Muscle of leg (tissue), 11 donors: ENCODE results near the gene HSPA12B. TPM values are rescaled to one million over a fixed set of nuclear protein-coding genes. Genes with fewer than 3 reads are reported as not detected.
A peak's percentile ranks its signal among the peaks of the same experiment; 100 is the strongest.

Experiments used
- DNase-seq: peaks from one replicate; pipeline ENCODE4 v3.0.0; 2013
- H3K27ac ChIP-seq: one replicate; pipeline ENCODE4 v1.5.1; 2013; ENCODE audit warnings: mild to moderate bottlenecking, low read length, control low read depth
- H3K27me3 ChIP-seq: one replicate; pipeline ENCODE4 v1.6.1; 2013; ENCODE audit warnings: low read length; ENCODE audit not compliant: control insufficient read depth, insufficient read depth
- H3K36me3 ChIP-seq: one replicate; pipeline ENCODE4 v1.6.1; 2013; ENCODE audit warnings: low read length; ENCODE audit not compliant: control insufficient read depth, insufficient read depth
- H3K4me1 ChIP-seq: one replicate; pipeline ENCODE4 v1.6.1; 2013; ENCODE audit warnings: low read length; ENCODE audit not compliant: control insufficient read depth, insufficient read depth
- H3K4me3 ChIP-seq: one replicate; pipeline ENCODE4 v1.5.1; 2013; ENCODE audit warnings: low read length, control low read depth
- H3K9me3 ChIP-seq: replicated peaks from 2 replicates; pipeline ENCODE4 v1.6.1; 2013; ENCODE audit warnings: low read depth, low read length; ENCODE audit not compliant: control insufficient read depth
- WGBS: methylation state at CpG from one replicate; pipeline ENCODE4 v1.1.5; 2013; ENCODE audit warnings: missing lambda C conversion rate; ENCODE audit not compliant: insufficient coverage; 5-methylcytosine and 5-hydroxymethylcytosine counted together
- polyA plus RNA-seq, 8 donors: library from polyadenylated mRNA; unstranded; fragments of 120-200 nt; gene quantifications; one replicate each; pipeline versions ENCODE4 v1.2.1 to v1.2.3, GENCODE V29; 2013; ENCODE audit warnings: inconsistent platforms in 1 of 8, low replicate concordance in 1 of 8; ENCODE audit not compliant: insufficient read length in 8 of 8, insufficient read depth in 1 of 8
- total RNA-seq: library from RNA; stranded (reverse); fragments of 120-200 nt; gene quantifications from one replicate; pipeline ENCODE4 v1.2.4, GENCODE V29; 2013

Gene HSPA12B
- total and polyA plus RNA-seq, 9 donors: 18.3 to 35.8 (median 28.7) TPM

- no peaks in the 10 kb centered on the region for H3K36me3 ChIP-seq
- peaks cover 46% of the 10 kb centered on the region for H3K4me1 ChIP-seq
- 23% methylated on average over 15 of the region's 18 CpGs for WGBS
- no peaks in the 10 kb centered on the region for H3K27me3 ChIP-seq
- DNase-seq: peak; percentile 79
- H3K9me3 ChIP-seq: no peaks in the 10 kb centered on the region
- peak overlapping the region; percentile 75 for H3K27ac ChIP-seq
- peak overlapping the region; percentile 22 for H3K4me3 ChIP-seq
Measured at GRCh38 chr20:3710703-3711483, 21.6 kb upstream of the HSPA12B start.

GRCh38 chr20:3711484-3711941 lies 21.0 kb upstream of the HSPA12B start:
- 40% methylated on average over 3 of the region's 4 CpGs for WGBS
- Histone ChIP-seq H3K27ac (peak overlapping the region; percentile 75), H3K4me1 (peaks cover 39% of the 10 kb centered on the region), H3K36me3 (no peaks in the 10 kb centered on the region), H3K4me3 (peak overlapping the region; percentile 22), H3K9me3 (no peaks in the 10 kb centered on the region), H3K27me3 (no peaks in the 10 kb centered on the region)
- peak; percentile 69 for DNase-seq

GRCh38 chr20:3712279-3712873 lies 20.1 kb upstream of the HSPA12B start, which contains the start of gene SIGLEC1:
TSS of gene SIGLEC1 (minus strand) at chr20:3712600. CDS start at chr20:3707128, 5,472 bp downstream.
- Histone ChIP-seq H3K36me3 (no peaks in the 10 kb centered on the region), H3K27ac (peak within 1 kb of the TSS; percentile 75), H3K27me3 (no peaks in the 10 kb centered on the region), H3K4me3 (peak within 1 kb of the TSS; percentile 22), H3K4me1 (peaks cover 31% of the 10 kb centered on the region), H3K9me3 (no peaks in the 10 kb centered on the region)
- 26% methylated on average over 6 of the region's 15 CpGs for WGBS
- peak; percentile 85 for DNase-seq

GRCh38 chr20:3714092-3714491 lies 18.4 kb upstream of the HSPA12B start:
- DNase-seq: peak; percentile 46

GRCh38 chr20:3716195-3716834 lies 16.2 kb upstream of the HSPA12B start:
- no peaks in the 10 kb centered on the region for H3K9me3 ChIP-seq
- DNase-seq: peak; percentile 61
- WGBS: no CpG with 5 or more reads among the region's 4 CpGs
- H3K4me3 ChIP-seq: no peak overlapping the region
- H3K36me3 ChIP-seq: no peaks in the 10 kb centered on the region
- no peaks in the 10 kb centered on the region for H3K27me3 ChIP-seq
- peaks cover 10% of the 10 kb centered on the region for H3K4me1 ChIP-seq
- H3K27ac ChIP-seq: no peak overlapping the region

More at GRCh38 chr20:3714092-3714491, 18.4 kb upstream of the HSPA12B start:
- 68% methylated on average over 2 of the region's 4 CpGs for WGBS
- Histone ChIP-seq H3K27ac (no peak overlapping the region), H3K4me3 (no peak overlapping the region), H3K4me1 (peaks cover 25% of the 10 kb centered on the region), H3K27me3 (no peaks in the 10 kb centered on the region), H3K36me3 (no peaks in the 10 kb centered on the region), H3K9me3 (no peaks in the 10 kb centered on the region)

- WGBS: 94% methylated on average over 3 of the region's 4 CpGs
- Histone ChIP-seq H3K4me3 (no peak overlapping the region), H3K36me3 (no peaks in the 10 kb centered on the region), H3K4me1 (no peaks in the 10 kb centered on the region), H3K27me3 (no peaks in the 10 kb centered on the region), H3K27ac (no peak overlapping the region), H3K9me3 (no peaks in the 10 kb centered on the region)
- no peak for DNase-seq
Measured at GRCh38 chr20:3719046-3719445, 13.4 kb upstream of the HSPA12B start.

GRCh38 chr20:3720068-3720467 lies 12.4 kb upstream of the HSPA12B start:
- 100% methylated on average over 1 of the region's 2 CpGs for WGBS
- H3K27me3 ChIP-seq: no peaks in the 10 kb centered on the region
- H3K9me3 ChIP-seq: no peaks in the 10 kb centered on the region
- no peak for DNase-seq
- H3K4me1 ChIP-seq: no peaks in the 10 kb centered on the region
- H3K4me3 ChIP-seq: no peak overlapping the region
- no peaks in the 10 kb centered on the region for H3K36me3 ChIP-seq
- no peak overlapping the region for H3K27ac ChIP-seq

- H3K36me3 ChIP-seq: no peaks in the 10 kb centered on the region
- H3K27ac ChIP-seq: no peak overlapping the region
- H3K27me3 ChIP-seq: no peaks in the 10 kb centered on the region
- H3K4me3 ChIP-seq: no peak overlapping the region
- whole genome bisulfite sequencing: 72% methylated on average over 2 of the region's 6 CpGs
- H3K4me1 ChIP-seq: no peaks in the 10 kb centered on the region
- DNase-seq: no peak
- no peaks in the 10 kb centered on the region for H3K9me3 ChIP-seq
Measured at GRCh38 chr20:3720626-3721025, 11.9 kb upstream of the HSPA12B start.

GRCh38 chr20:3721912-3722311 lies 10.6 kb upstream of the HSPA12B start:
- WGBS: no CpG with 5 or more reads among the region's 4 CpGs

GRCh38 chr20:3723284-3723683 lies 9.2 kb upstream of the HSPA12B start:
- Histone ChIP-seq H3K36me3 (no peaks in the 10 kb centered on the region), H3K4me3 (no peak overlapping the region), H3K4me1 (peaks cover 12% of the 10 kb centered on the region), H3K27ac (no peak overlapping the region), H3K27me3 (peaks cover under 1% of the 10 kb centered on the region), H3K9me3 (no peaks in the 10 kb centered on the region)
- no peak for DNase-seq
- 90% methylated on average over 5 of the region's 8 CpGs for WGBS

More at GRCh38 chr20:3721912-3722311, 10.6 kb upstream of the HSPA12B start:
- Histone ChIP-seq H3K4me3 (no peak overlapping the region), H3K9me3 (no peaks in the 10 kb centered on the region), H3K4me1 (peaks cover under 1% of the 10 kb centered on the region), H3K27me3 (no peaks in the 10 kb centered on the region), H3K36me3 (no peaks in the 10 kb centered on the region), H3K27ac (no peak overlapping the region)
- no peak for DNase-seq
